Endothelial cell (in vitro differentiated cells): ENCODE data around the gene NRCAM. TPM values are rescaled to one million over a fixed set of nuclear protein-coding genes. Genes with fewer than 3 reads are reported as not detected.

Experiments
- DNase-seq: peaks from one replicate; pipeline ENCODE4 v3.0.0; 2021; ENCODE audit warnings: low spot score
- H3K27ac Mint-ChIP-seq: one replicate; pipeline ENCODE4 v1.8.0; 2021; ENCODE audit warnings: mixed read lengths, inconsistent platforms; ENCODE audit not compliant: unreplicated experiment
- H3K27me3 Mint-ChIP-seq: one replicate; pipeline ENCODE4 v1.8.0; 2021; ENCODE audit warnings: mild to moderate bottlenecking, moderate library complexity, mixed read lengths, inconsistent platforms; ENCODE audit not compliant: unreplicated experiment
- H3K36me3 Mint-ChIP-seq: one replicate; pipeline ENCODE4 v1.8.0; 2021; ENCODE audit warnings: mild to moderate bottlenecking, low read depth, mixed read lengths, inconsistent platforms; ENCODE audit not compliant: unreplicated experiment
- H3K4me1 Mint-ChIP-seq: one replicate; pipeline ENCODE4 v1.8.0; 2021; ENCODE audit warnings: mild to moderate bottlenecking, mixed read lengths, inconsistent platforms; ENCODE audit not compliant: unreplicated experiment
- H3K4me3 Mint-ChIP-seq: one replicate; pipeline ENCODE4 v1.8.0; 2021; ENCODE audit warnings: mild to moderate bottlenecking, mixed read lengths, inconsistent platforms; ENCODE audit not compliant: unreplicated experiment
- H3K9me3 Mint-ChIP-seq: one replicate; pipeline ENCODE4 v1.8.0; 2021; ENCODE audit warnings: mixed read lengths, inconsistent platforms; ENCODE audit not compliant: unreplicated experiment
- CTCF ChIP-seq: fragments of 200-600 bp; sonication (generic); IDR thresholded peaks from one replicate; pipeline ENCODE4 v1.5.0; 2021; ENCODE audit warnings: antibody characterized with exemption; ENCODE audit not compliant: unreplicated experiment
- total RNA-seq: library from RNA; stranded (reverse); fragmentation: NEBNext Ultra II Directional; extraction: Animal tissue kit (Norgen Biotek cat#: 25700); gene quantifications from one replicate; pipeline ENCODE4 v1.2.1, GENCODE V29; 2021; ENCODE audit not compliant: unreplicated experiment

The NRCAM gene
- total RNA-seq, 1 donor from 2014 or later: 2.2 TPM

DNA sequence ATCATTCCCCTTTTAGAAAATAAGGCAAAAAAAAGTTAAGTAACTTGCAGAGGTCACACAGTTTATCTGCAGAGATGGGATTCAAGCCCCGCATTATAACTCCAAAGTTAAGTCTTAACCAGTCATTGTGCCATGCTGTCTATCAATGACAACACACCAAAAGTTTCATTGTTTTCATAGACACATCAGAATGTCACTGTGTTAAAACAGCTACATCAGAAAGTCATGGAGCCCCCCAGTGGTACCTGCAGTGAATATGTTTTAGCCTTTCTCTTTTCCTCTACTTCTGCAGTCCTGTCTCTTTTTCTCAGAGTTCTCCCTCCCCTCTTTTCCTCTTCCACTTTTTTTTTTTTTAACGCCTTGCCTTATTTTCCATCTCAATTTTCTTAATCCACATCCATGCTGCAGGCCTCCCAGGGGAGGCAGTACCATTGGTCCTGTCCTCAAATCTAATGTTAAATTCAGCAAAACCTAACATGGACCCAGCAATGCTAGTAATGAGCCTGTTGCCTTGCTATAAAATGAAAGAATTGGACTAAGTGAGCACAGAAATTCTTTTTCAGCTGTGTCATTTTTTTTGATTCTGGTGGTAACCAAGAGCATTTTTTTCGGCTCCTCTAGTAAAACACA, 3.8 kb upstream of the NRCAM start:
- Mint-ChIP-seq H3K27me3 (peaks cover 16% of the 10 kb centered on the region), H3K36me3 (peaks cover 3% of the 10 kb centered on the region), H3K27ac (no peak overlapping the region), H3K4me1 (peaks cover 6% of the 10 kb centered on the region), H3K4me3 (no peak overlapping the region), H3K9me3 (no peaks in the 10 kb centered on the region)
- peak; percentile 26 for DNase-seq
- peak; percentile 53 for TF ChIP-seq CTCF

- DNase-seq: no peak
- Mint-ChIP-seq H3K4me1 (peaks cover 9% of the 10 kb centered on the region), H3K4me3 (peak overlapping the region; percentile 4), H3K27ac (no peak overlapping the region), H3K27me3 (peaks cover 19% of the 10 kb centered on the region), H3K36me3 (peaks cover 3% of the 10 kb centered on the region), H3K9me3 (no peaks in the 10 kb centered on the region)
- no peak for TF ChIP-seq CTCF
Observed at GRCh38 chr7:108457871-108458270, 1.6 kb upstream of the NRCAM start.

DNA sequence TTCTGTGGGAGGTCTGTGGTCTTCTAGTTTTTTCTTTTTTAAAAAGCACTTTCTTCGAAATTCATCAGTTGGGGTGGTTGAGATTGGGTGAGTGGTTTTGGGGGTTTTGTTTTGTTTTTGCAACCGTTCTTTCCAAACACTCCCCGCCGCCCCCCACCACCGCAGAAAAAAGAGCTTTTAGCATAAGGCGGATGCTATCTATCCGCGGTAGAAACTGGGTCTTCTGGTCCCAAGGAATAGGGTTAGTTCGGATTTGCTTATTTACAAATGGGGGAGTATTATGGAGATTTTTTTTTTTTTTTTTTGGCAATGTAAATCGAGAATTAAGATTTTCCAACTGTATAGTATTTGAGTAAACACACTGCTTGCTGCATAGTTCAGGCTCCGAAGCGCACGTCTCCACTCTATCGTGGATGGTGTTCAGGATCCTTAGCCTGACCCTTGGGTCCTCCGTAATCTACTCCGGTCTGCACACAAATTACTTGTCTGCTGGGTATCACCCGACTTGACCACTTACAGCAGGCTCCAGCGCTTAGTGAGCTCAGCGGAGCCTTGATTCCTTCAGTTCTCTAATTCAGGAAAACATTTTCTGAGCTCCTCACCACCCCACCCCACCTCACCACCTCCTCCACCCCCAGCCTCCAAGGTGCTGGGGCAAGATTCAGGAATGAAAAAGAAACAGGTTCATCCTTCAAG, 757 bp upstream of the NRCAM start:
- TF ChIP-seq CTCF: no peak
- Mint-ChIP-seq H3K36me3 (peaks cover 3% of the 10 kb centered on the region), H3K27me3 (peaks cover 19% of the 10 kb centered on the region), H3K4me3 (peak overlapping the region; percentile 88), H3K27ac (peak overlapping the region; percentile 12), H3K4me1 (peaks cover 9% of the 10 kb centered on the region), H3K9me3 (no peaks in the 10 kb centered on the region)
- no peak for DNase-seq

GRCh38 chr7:108455551-108455997, 662 bp downstream of the NRCAM start:
- Mint-ChIP-seq H3K9me3 (no peaks in the 10 kb centered on the region), H3K27ac (no peak overlapping the region), H3K4me3 (no peak overlapping the region), H3K27me3 (peaks cover 19% of the 10 kb centered on the region), H3K4me1 (peaks cover 9% of the 10 kb centered on the region), H3K36me3 (peaks cover 3% of the 10 kb centered on the region)
- no peak for TF ChIP-seq CTCF
- DNase-seq: peak; percentile 23
